ENCODE data around the gene TADA2B.

DNA sequence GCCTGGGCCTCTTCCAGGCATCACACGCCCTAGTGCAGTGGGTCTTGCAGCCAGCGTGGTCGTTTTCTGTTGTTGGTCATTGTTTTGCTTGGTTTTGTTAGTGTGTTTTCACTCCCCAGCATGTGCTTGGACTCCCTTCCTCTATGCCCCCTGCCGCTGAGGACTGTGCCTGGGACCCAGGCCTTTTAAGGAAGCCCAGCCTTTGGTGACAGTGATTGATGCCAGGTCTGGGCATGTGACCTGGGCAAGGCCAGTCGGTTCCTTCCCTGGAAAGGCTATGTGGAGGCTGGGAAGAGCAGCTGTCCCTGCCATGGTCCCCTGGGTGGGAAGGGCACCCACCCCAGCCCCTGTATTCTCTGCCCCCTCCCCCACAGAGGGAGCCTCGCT is 33.5 kb downstream of the TADA2B start:
- TF ChIP-seq, protein P1, sequence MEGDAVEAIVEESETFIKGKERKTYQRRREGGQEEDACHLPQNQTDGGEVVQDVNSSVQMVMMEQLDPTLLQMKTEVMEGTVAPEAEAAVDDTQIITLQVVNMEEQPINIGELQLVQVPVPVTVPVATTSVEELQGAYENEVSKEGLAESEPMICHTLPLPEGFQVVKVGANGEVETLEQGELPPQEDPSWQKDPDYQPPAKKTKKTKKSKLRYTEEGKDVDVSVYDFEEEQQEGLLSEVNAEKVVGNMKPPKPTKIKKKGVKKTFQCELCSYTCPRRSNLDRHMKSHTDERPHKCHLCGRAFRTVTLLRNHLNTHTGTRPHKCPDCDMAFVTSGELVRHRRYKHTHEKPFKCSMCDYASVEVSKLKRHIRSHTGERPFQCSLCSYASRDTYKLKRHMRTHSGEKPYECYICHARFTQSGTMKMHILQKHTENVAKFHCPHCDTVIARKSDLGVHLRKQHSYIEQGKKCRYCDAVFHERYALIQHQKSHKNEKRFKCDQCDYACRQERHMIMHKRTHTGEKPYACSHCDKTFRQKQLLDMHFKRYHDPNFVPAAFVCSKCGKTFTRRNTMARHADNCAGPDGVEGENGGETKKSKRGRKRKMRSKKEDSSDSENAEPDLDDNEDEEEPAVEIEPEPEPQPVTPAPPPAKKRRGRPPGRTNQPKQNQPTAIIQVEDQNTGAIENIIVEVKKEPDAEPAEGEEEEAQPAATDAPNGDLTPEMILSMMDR (IDR thresholded peaks at IDR 0.05; ENCODE audit: poor library complexity): no peak
- TF ChIP-seq EZH2 (IDR thresholded peaks at IDR 0.05; ENCODE audit: borderline replicate concordance) (no peak), EZH2phosphoT487 (IDR thresholded peaks at IDR 0.05; ENCODE audit: low read depth, severe bottlenecking, unreplicated experiment) (no peak)

All from hepatocyte (in vitro differentiated cells).